ENCODE results near the gene RNF224.
"Not testable (repeated sequence)": the region's sequence is repeated elsewhere in the genome, so short reads cannot be mapped to it uniquely, and the experiment has no call there.

The RNF224 gene

GRCh38 chr9:137241490-137242268 lies 14.4 kb downstream of the RNF224 start:
- DNase-seq, result no peak

- DNase-seq, result no peak
Observed at GRCh38 chr9:137242269-137243203, 15.2 kb downstream of the RNF224 start.

- DNase-seq, result not testable (repeated sequence)
Observed at GRCh38 chr9:137243266-137243625, 15.9 kb downstream of the RNF224 start.

GRCh38 chr9:137243626-137244485 lies 16.6 kb downstream of the RNF224 start:
- DNase-seq, result no peak

- DNase-seq, result no peak
Observed at GRCh38 chr9:137244486-137245449, 17.5 kb downstream of the RNF224 start.

- DNase-seq, result no peak
Observed at GRCh38 chr9:137245450-137246421, 18.4 kb downstream of the RNF224 start.

GRCh38 chr9:137247135-137247915 lies 20.0 kb downstream of the RNF224 start:
- no peak for DNase-seq

- DNase-seq, result no peak
Observed at GRCh38 chr9:137247916-137248175, 20.5 kb downstream of the RNF224 start.

- DNase-seq, result no peak
Observed at GRCh38 chr9:137250329-137251193, 23.3 kb downstream of the RNF224 start.

GRCh38 chr9:137251194-137251461 lies 23.8 kb downstream of the RNF224 start, which contains the start of gene STPG3:
Gene STPG3 (plus strand): TSS chr9:137251286. CDS start chr9:137251287, 1 bp downstream.
- DNase-seq, result no peak

- no peak for DNase-seq
Observed at GRCh38 chr9:137251490-137252268, 24.4 kb downstream of the RNF224 start.

- no peak for DNase-seq
Observed at GRCh38 chr9:137252555-137253506, 25.5 kb downstream of the RNF224 start.

- DNase-seq, result no peak
Observed at GRCh38 chr9:137253717-137254623, 26.7 kb downstream of the RNF224 start.

GRCh38 chr9:137254624-137255447 lies 27.5 kb downstream of the RNF224 start, which contains the start of gene NELFB:
Gene NELFB (plus strand): TSS chr9:137255327.
- no peak for DNase-seq
